ENCODE results near the gene CYP4X1.

DNA sequence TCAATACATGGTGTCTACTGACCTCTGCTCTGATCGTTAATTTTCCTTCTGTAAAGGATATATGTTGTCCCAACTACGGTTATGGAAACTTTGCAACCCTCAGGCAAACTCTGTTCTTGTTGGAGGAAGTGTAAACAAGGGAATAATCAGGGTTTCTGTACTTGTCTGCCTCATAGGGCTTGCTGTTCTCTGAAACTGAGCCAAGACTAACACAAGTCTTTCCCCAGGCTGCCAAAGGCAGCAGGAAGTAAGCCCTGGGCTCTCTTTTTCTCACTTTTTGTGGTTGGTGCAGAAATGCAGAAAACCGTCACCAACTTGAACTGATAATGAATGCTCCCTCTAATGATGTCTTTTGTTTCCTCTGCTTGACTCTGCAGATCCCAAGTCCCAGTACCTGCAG lies 7.6 kb downstream of the CYP4X1 start:
- TF ChIP-seq CTCF (IDR thresholded peaks at IDR 0.05) = no peak
- TF ChIP-seq EP300 (IDR thresholded peaks at IDR 0.05) = no peak
- no peak for TF ChIP-seq POLR2A (IDR thresholded peaks at IDR 0.05)

All from sigmoid colon (tissue), 4 donors.